ENCODE measurements around the gene SPRY1.

- TF ChIP-seq YY1 (IDR thresholded peaks at IDR 0.05; ENCODE audit: insufficient read depth, insufficient read length) (no peak), ZNF274 (IDR thresholded peaks at IDR 0.05; ENCODE audit: low read depth, low read length) (no peak)
Observed at GRCh38 chr4:123419885-123420755, 23.5 kb downstream of the SPRY1 start.

All from NT2/D1 (cell line).